ENCODE measurements around the gene RAB43. TPM values are rescaled to one million over a fixed set of nuclear protein-coding genes. Genes with fewer than 3 reads are reported as not detected.

The RAB43 gene
- total RNA-seq, 4 donors from 2014 or later: 9.1 to 18.7 (median 11.3) TPM

- no peak overlapping the region for H3K27ac ChIP-seq
- H3K4me3 ChIP-seq: no peak overlapping the region
- no peaks in the 10 kb centered on the region for H3K4me1 ChIP-seq
- DNase-seq: no peak
- TF ChIP-seq POLR2A (IDR thresholded peaks at IDR 0.05) (no peak), CTCF (IDR thresholded peaks at IDR 0.05) (no peak)
- H3K9me3 ChIP-seq: no peaks in the 10 kb centered on the region
- H3K36me3 ChIP-seq: peaks cover 0 to 7% (median 0%) of the 10 kb centered on the region in 3 donors
- H3K27me3 ChIP-seq: no peaks in the 10 kb centered on the region
Measured at GRCh38 chr3:129106320-129106719, 15.3 kb downstream of the RAB43 start.

GRCh38 chr3:129105862-129106261 is 15.7 kb downstream of the RAB43 start:
- H3K9me3 ChIP-seq: no peaks in the 10 kb centered on the region
- peaks cover 0 to 7% (median 0%) of the 10 kb centered on the region in 3 donors for H3K36me3 ChIP-seq
- H3K27me3 ChIP-seq: no peaks in the 10 kb centered on the region
- H3K4me3 ChIP-seq: no peak overlapping the region
- H3K27ac ChIP-seq: no peak overlapping the region
- H3K4me1 ChIP-seq: no peaks in the 10 kb centered on the region
- DNase-seq: no peak
- TF ChIP-seq POLR2A (IDR thresholded peaks at IDR 0.05) (no peak), CTCF (IDR thresholded peaks at IDR 0.05) (no peak)

- no peak for DNase-seq
- Histone ChIP-seq H3K36me3 (peaks cover 0 to 11% (median 0%) of the 10 kb centered on the region in 3 donors), H3K27me3 (no peaks in the 10 kb centered on the region), H3K4me3 (no peak overlapping the region), H3K9me3 (no peaks in the 10 kb centered on the region), H3K27ac (no peak overlapping the region), H3K4me1 (no peaks in the 10 kb centered on the region)
- TF ChIP-seq CTCF (IDR thresholded peaks at IDR 0.05) (no peak), POLR2A (IDR thresholded peaks at IDR 0.05) (no peak)
Measured at GRCh38 chr3:129104498-129105079, 17.0 kb downstream of the RAB43 start.

- H3K27me3 ChIP-seq: no peaks in the 10 kb centered on the region
- no peak for DNase-seq
- H3K36me3 ChIP-seq: peaks cover 0 to 11% (median 0%) of the 10 kb centered on the region in 3 donors
- H3K27ac ChIP-seq: no peak overlapping the region
- no peaks in the 10 kb centered on the region for H3K9me3 ChIP-seq
- no peak overlapping the region for H3K4me3 ChIP-seq
- TF ChIP-seq POLR2A (IDR thresholded peaks at IDR 0.05) (no peak), CTCF (IDR thresholded peaks at IDR 0.05) (no peak)
- H3K4me1 ChIP-seq: no peaks in the 10 kb centered on the region
Measured at GRCh38 chr3:129104051-129104450, 17.6 kb downstream of the RAB43 start.

- H3K27me3 ChIP-seq: no peaks in the 10 kb centered on the region
- no peak overlapping the region for H3K4me3 ChIP-seq
- DNase-seq: no peak
- H3K9me3 ChIP-seq: no peaks in the 10 kb centered on the region
- H3K36me3 ChIP-seq: peaks cover 0 to 8% (median 0%) of the 10 kb centered on the region in 3 donors
- no peak for TF ChIP-seq CTCF (IDR thresholded peaks at IDR 0.05)
- no peak for TF ChIP-seq POLR2A (IDR thresholded peaks at IDR 0.05)
- no peaks in the 10 kb centered on the region for H3K4me1 ChIP-seq
- no peak overlapping the region for H3K27ac ChIP-seq
Measured at GRCh38 chr3:129103296-129103695, 18.3 kb downstream of the RAB43 start.
